Cardiac muscle cell (in vitro differentiated cells and primary cell): ENCODE results near the gene CD82. TPM values are rescaled to one million over a fixed set of nuclear protein-coding genes. Genes with fewer than 3 reads are reported as not detected.
A peak's percentile ranks its signal among the peaks of the same experiment; 100 is the strongest.

Source experiments
- DNase-seq, 2 donors: peaks; one replicate each; pipeline versions ENCODE4 v3.0.0 to v3.0.0-alpha.2; 2010 to 2017; ENCODE audit warnings: low read depth in 1 of 2, low spot score in 1 of 2
- H3K27ac ChIP-seq: fragments of 200-600 bp; sonication (generic); 2 replicates; pipeline ENCODE4 v1.5.1; 2016
- H3K27me3 ChIP-seq: fragments of 200-600 bp; sonication (generic); 2 replicates; pipeline ENCODE4 v1.6.0; 2016; ENCODE audit warnings: control low read depth
- H3K36me3 ChIP-seq: fragments of 200-600 bp; sonication (generic); 2 replicates; pipeline ENCODE4 v1.5.1; 2016; ENCODE audit warnings: control low read depth
- H3K4me1 ChIP-seq: fragments of 200-600 bp; sonication (generic); 2 replicates; pipeline ENCODE4 v1.8.1; 2017; ENCODE audit warnings: low read depth, mild to moderate bottlenecking, mixed run types
- H3K4me3 ChIP-seq: fragments of 200-600 bp; sonication (generic); 2 replicates; pipeline ENCODE4 v1.5.1; 2016; ENCODE audit warnings: mild to moderate bottlenecking
- H3K9me3 ChIP-seq: fragments of 200-600 bp; sonication (generic); 2 replicates; pipeline ENCODE4 v1.5.1; 2017; ENCODE audit warnings: low read depth, mild to moderate bottlenecking, control low read depth
- polyA plus RNA-seq: library from polyadenylated mRNA; unstranded; fragments of >200 nt; fragmentation: Nextera tagmentation; extraction: Ambion mirVana; gene quantifications from 2 replicates; pipeline ENCODE4 v1.2.1, GENCODE V29; 2016
- total RNA-seq: library from RNA; depleted of rRNA; stranded (reverse); fragments of >200 nt; gene quantifications from 2 replicates; pipeline ENCODE4 v1.2.3, GENCODE V29; 2016
- TF ChIP-seq, protein P1 (sequence below): IDR thresholded peaks from 2 replicates; pipeline ENCODE4 v1.5.1; 2012; ENCODE audit warnings: low read depth, mild to moderate bottlenecking, low read length

Gene CD82
- total and polyA plus RNA-seq, 2 experiments from 2014 or later: 14.8 to 33.9 TPM

DNA sequence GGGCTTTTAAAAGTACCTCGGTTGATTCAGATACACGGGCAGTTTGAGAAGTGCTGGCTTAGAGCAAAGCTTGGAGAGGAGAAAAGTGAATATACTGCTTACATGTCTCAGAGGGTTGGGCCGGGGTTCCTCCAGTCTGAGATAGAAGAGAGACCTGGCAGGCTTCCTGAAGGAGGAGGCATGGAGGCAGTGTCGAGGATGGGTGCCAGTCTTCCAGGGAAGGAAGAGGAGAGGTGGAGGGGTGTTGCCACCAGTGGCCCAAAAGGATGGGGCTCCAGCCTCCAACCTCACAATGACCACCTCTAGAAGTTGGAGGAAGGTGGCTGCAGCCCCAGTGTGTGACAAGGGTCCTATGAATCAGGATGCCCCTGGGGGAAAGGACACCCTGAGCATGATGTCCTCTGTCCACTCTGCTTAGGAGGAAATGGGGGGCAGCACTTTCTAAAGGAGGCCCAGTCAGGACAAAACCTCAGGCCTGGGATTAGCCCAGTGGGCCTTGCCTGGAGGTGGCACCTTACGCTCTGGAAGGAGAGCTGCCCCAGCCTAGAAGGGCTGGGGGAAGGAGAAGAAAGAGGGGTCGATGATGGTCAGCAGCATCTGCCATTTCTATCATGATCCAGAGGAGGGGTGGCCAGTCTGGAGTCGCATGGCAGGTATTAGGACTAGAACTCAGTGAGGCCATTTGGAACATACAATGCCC is 65.2 kb downstream of the CD82 start:
- H3K4me3 ChIP-seq: no peak overlapping the region
- no peak overlapping the region for H3K27ac ChIP-seq
- no peak for DNase-seq
- TF ChIP-seq, protein P1, sequence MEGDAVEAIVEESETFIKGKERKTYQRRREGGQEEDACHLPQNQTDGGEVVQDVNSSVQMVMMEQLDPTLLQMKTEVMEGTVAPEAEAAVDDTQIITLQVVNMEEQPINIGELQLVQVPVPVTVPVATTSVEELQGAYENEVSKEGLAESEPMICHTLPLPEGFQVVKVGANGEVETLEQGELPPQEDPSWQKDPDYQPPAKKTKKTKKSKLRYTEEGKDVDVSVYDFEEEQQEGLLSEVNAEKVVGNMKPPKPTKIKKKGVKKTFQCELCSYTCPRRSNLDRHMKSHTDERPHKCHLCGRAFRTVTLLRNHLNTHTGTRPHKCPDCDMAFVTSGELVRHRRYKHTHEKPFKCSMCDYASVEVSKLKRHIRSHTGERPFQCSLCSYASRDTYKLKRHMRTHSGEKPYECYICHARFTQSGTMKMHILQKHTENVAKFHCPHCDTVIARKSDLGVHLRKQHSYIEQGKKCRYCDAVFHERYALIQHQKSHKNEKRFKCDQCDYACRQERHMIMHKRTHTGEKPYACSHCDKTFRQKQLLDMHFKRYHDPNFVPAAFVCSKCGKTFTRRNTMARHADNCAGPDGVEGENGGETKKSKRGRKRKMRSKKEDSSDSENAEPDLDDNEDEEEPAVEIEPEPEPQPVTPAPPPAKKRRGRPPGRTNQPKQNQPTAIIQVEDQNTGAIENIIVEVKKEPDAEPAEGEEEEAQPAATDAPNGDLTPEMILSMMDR: no peak
- H3K4me1 ChIP-seq: peaks cover 17% of the 10 kb centered on the region
- no peaks in the 10 kb centered on the region for H3K36me3 ChIP-seq
- no peaks in the 10 kb centered on the region for H3K27me3 ChIP-seq
- no peaks in the 10 kb centered on the region for H3K9me3 ChIP-seq

- Histone ChIP-seq H3K27ac (no peak overlapping the region), H3K27me3 (no peaks in the 10 kb centered on the region), H3K36me3 (no peaks in the 10 kb centered on the region), H3K9me3 (no peaks in the 10 kb centered on the region), H3K4me3 (no peak overlapping the region), H3K4me1 (peaks cover 17% of the 10 kb centered on the region)
- DNase-seq: peak in 1 of 2 donors; percentile 63
- TF ChIP-seq, protein P1: no peak
Observed at GRCh38 chr11:44631831-44632230, 66.4 kb downstream of the CD82 start.

GRCh38 chr11:44632466-44633123 is 67.1 kb downstream of the CD82 start:
- Histone ChIP-seq H3K27me3 (no peaks in the 10 kb centered on the region), H3K36me3 (no peaks in the 10 kb centered on the region), H3K27ac (no peak overlapping the region), H3K4me3 (no peak overlapping the region), H3K9me3 (no peaks in the 10 kb centered on the region), H3K4me1 (peaks cover 17% of the 10 kb centered on the region)
- TF ChIP-seq, protein P1: peak; percentile 56
- peak; percentile 48 to 53 for DNase-seq

GRCh38 chr11:44633641-44634040 is 68.2 kb downstream of the CD82 start:
- no peaks in the 10 kb centered on the region for H3K9me3 ChIP-seq
- peaks cover 17% of the 10 kb centered on the region for H3K4me1 ChIP-seq
- no peaks in the 10 kb centered on the region for H3K36me3 ChIP-seq
- DNase-seq: peak in 1 of 2 donors; percentile 49
- no peak overlapping the region for H3K4me3 ChIP-seq
- H3K27me3 ChIP-seq: no peaks in the 10 kb centered on the region
- TF ChIP-seq, protein P1: peak; percentile 50
- H3K27ac ChIP-seq: no peak overlapping the region

DNA sequence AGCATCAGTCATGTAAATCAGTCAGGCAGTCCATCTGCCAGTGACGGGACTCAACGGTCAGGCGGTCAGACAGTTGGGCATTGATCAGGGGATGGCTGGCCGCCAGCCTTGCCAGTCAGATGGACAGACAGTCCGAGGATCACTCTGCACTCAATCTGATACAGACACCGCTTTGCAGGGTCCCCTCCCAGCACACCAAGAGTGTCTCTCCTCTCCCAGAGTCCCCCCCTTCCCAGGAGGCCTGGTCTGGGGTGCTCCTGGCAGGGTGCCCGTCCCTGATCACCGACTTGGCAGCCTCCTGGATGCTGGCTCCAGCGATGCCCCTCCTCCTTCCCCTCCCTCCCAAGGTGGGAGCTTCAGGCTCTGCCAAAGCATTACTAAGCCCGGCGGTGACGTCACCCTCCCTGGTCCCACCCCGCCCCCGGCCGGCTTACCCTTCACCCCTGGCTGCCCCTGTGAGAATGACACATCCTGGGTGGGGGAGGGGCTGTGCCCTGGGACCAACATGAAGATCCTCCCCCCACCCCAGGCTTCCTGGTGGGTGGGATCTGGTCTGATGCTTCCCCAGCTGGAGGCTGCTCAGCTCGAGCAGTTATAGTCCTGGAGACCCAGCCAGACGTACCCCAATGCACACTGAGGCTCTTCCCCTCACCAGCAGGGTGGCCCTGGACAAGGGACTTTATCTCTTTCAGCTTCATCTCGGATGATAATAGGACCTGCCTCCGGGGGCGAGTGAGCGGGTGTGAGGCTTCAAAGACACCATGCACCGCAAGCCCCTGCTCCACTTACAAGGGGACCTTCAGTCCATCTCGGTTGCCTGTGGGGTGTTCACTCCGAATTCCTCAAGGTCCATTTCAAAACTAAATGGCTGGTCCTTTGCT is 69.2 kb downstream of the CD82 start:
- Histone ChIP-seq H3K4me1 (peaks cover 17% of the 10 kb centered on the region), H3K27me3 (no peaks in the 10 kb centered on the region), H3K36me3 (no peaks in the 10 kb centered on the region), H3K27ac (no peak overlapping the region), H3K9me3 (no peaks in the 10 kb centered on the region), H3K4me3 (no peak overlapping the region)
- peak; percentile 54 to 84 for DNase-seq
- TF ChIP-seq, protein P1: no peak
